OCI-LY1 (cell line): ENCODE results near the gene CACNA1I.

ENCODE experiments used
- H2AFZ ChIP-seq: fragments of 200-600 bp; sonication (generic), shearing (Covaris generic); 2 replicates; pipeline ENCODE4 v1.6.0; 2014; ENCODE audit warnings: antibody characterized with exemption, mild to moderate bottlenecking, low read length
- H3F3A ChIP-seq: fragments of 200-600 bp; sonication (generic), shearing (Covaris generic); 2 replicates; pipeline ENCODE4 v1.6.0; 2014; ENCODE audit warnings: mild to moderate bottlenecking, antibody characterized with exemption, low read length, moderate library complexity; ENCODE audit not compliant: insufficient read depth
- H3K27ac ChIP-seq: fragments of 200-600 bp; sonication (generic); 2 replicates; pipeline ENCODE4 v1.5.1; 2014; ENCODE audit warnings: low read length, mixed run types, mild to moderate bottlenecking, low read depth; ENCODE audit not compliant: poor library complexity, severe bottlenecking
- H3K27me3 ChIP-seq: fragments of 200-600 bp; sonication (generic); 2 replicates; pipeline ENCODE4 v1.6.0; 2014; ENCODE audit warnings: antibody characterized with exemption, mild to moderate bottlenecking, low read length, moderate library complexity; ENCODE audit not compliant: insufficient read depth
- H3K36me3 ChIP-seq: fragments of 200-600 bp; sonication (generic); 2 replicates; pipeline ENCODE4 v1.6.1; 2014; ENCODE audit warnings: mild to moderate bottlenecking, antibody characterized with exemption, low read length, moderate library complexity, mixed read lengths; ENCODE audit not compliant: insufficient read depth
- H3K4me1 ChIP-seq: fragments of 200-600 bp; sonication (generic); 2 replicates; pipeline ENCODE4 v1.5.1; 2014; ENCODE audit warnings: mild to moderate bottlenecking, low read length, moderate library complexity; ENCODE audit not compliant: insufficient read depth, severe bottlenecking
- H3K4me2 ChIP-seq: fragments of 200-600 bp; sonication (generic), shearing (Covaris generic); 2 replicates; pipeline ENCODE4 v1.6.1; 2014; ENCODE audit warnings: low read length
- H3K4me3 ChIP-seq: fragments of 200-600 bp; sonication (generic); 2 replicates; pipeline ENCODE4 v1.5.1; 2014; ENCODE audit warnings: low read length, low read depth, mild to moderate bottlenecking, mixed read lengths; ENCODE audit not compliant: poor library complexity, severe bottlenecking
- H3K79me2 ChIP-seq: fragments of 200-600 bp; shearing (Covaris generic); 2 replicates; pipeline ENCODE4 v1.6.1; 2016; ENCODE audit warnings: mixed run types, low read length, mixed read lengths; ENCODE audit not compliant: insufficient read depth
- H3K9ac ChIP-seq: fragments of 200-600 bp; sonication (generic), shearing (Covaris generic); 2 replicates; pipeline ENCODE4 v1.6.1; 2014; ENCODE audit warnings: mild to moderate bottlenecking, low read length, mixed read lengths
- H3K9me2 ChIP-seq: fragments of 200-600 bp; sonication (generic), shearing (Covaris generic); 2 replicates; pipeline ENCODE4 v1.6.1; 2014; ENCODE audit warnings: low read depth, mild to moderate bottlenecking, low read length, mixed read lengths
- H3K9me3 ChIP-seq: fragments of 200-600 bp; shearing (Covaris generic); 2 replicates; pipeline ENCODE4 v1.6.1; 2014; ENCODE audit warnings: low read length, mixed read lengths
- H4K20me1 ChIP-seq: fragments of 200-600 bp; sonication (generic), shearing (Covaris generic); 2 replicates; pipeline ENCODE4 v1.6.0; 2016; ENCODE audit warnings: mild to moderate bottlenecking, low read length; ENCODE audit not compliant: insufficient read depth
- CTCF ChIP-seq: fragments of 200-600 bp; sonication (generic), shearing (Covaris generic); IDR thresholded peaks from 2 replicates; pipeline ENCODE4 v1.5.1; 2017; ENCODE audit warnings: mild to moderate bottlenecking, antibody characterized with exemption, low read length, moderate library complexity, mixed read lengths
- EZH2 ChIP-seq: fragments of 200-600 bp; sonication (generic), shearing (Covaris generic); IDR thresholded peaks from 2 replicates; pipeline ENCODE4 v1.8.0; 2017; ENCODE audit warnings: borderline replicate concordance, mixed run types, mild to moderate bottlenecking, antibody characterized with exemption, low read length, moderate library complexity, mixed read lengths

Gene CACNA1I

GRCh38 chr22:39558254-39558727 lies 12.3 kb upstream of the CACNA1I start:
- H3K27me3 ChIP-seq, result 0 out of 2 replicates have a peak, but pooled peaks cover 3% of the 10 kb centered on the region
- H3K36me3 ChIP-seq, result no peaks in the 10 kb centered on the region
- TF ChIP-seq CTCF (no peak), EZH2 (no peak)
- H3K79me2 ChIP-seq, result no peaks in the 10 kb centered on the region
- H3F3A ChIP-seq, result no peaks in the 10 kb centered on the region
- no peak overlapping the region for H3K4me3 ChIP-seq
- no peak overlapping the region for H2AFZ ChIP-seq
- no peaks in the 10 kb centered on the region for H3K4me1 ChIP-seq
- H3K4me2 ChIP-seq, result no peak overlapping the region
- H3K9me2 ChIP-seq, result no peaks in the 10 kb centered on the region
- no peak overlapping the region for H3K27ac ChIP-seq
- H3K9ac ChIP-seq, result no peak overlapping the region
- H4K20me1 ChIP-seq, result no peaks in the 10 kb centered on the region
- H3K9me3 ChIP-seq, result no peaks in the 10 kb centered on the region

DNA sequence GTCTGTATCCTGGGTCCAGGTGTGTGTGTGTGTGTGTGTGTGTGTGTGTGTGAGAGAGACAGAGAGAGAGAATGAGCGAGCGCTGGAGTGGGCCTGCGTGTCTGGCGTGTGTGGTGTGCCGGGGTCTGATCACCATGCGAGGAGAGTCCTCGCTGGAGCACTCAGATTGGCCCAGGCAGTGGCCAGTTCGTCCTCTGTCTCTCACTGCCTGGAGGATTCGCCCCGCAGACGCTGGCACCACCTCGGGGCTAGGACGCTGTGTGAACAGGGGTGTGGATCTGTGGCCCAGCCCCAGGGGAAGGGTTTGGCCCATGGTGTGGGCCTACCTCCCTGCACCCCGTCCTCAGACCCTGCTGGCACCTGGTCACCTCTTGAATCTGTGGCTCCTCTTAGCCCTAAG lies 11.6 kb upstream of the CACNA1I start:
- Histone ChIP-seq H3K36me3 (no peaks in the 10 kb centered on the region), H3K9ac (no peak overlapping the region), H3K27ac (no peak overlapping the region), H3K27me3 (0 out of 2 replicates have a peak, but pooled peaks cover 3% of the 10 kb centered on the region), H3K79me2 (no peaks in the 10 kb centered on the region), H3F3A (no peaks in the 10 kb centered on the region), H3K9me3 (no peaks in the 10 kb centered on the region), H2AFZ (no peak overlapping the region), H4K20me1 (no peaks in the 10 kb centered on the region), H3K4me3 (no peak overlapping the region), H3K9me2 (no peaks in the 10 kb centered on the region), H3K4me2 (no peak overlapping the region), H3K4me1 (no peaks in the 10 kb centered on the region)
- no peak for TF ChIP-seq CTCF
- TF ChIP-seq EZH2, result no peak

- H3K4me2 ChIP-seq, result no peak overlapping the region
- no peaks in the 10 kb centered on the region for H3K4me1 ChIP-seq
- H2AFZ ChIP-seq, result no peak overlapping the region
- no peaks in the 10 kb centered on the region for H3K9me3 ChIP-seq
- no peak overlapping the region for H3K9ac ChIP-seq
- H3K9me2 ChIP-seq, result no peaks in the 10 kb centered on the region
- H3F3A ChIP-seq, result no peaks in the 10 kb centered on the region
- peak; percentile 58 for TF ChIP-seq CTCF
- no peak for TF ChIP-seq EZH2
- no peaks in the 10 kb centered on the region for H3K79me2 ChIP-seq
- H3K27me3 ChIP-seq, result 0 out of 2 replicates have a peak, but pooled peaks cover 3% of the 10 kb centered on the region
- no peak overlapping the region for H3K27ac ChIP-seq
- no peaks in the 10 kb centered on the region for H3K36me3 ChIP-seq
- no peaks in the 10 kb centered on the region for H4K20me1 ChIP-seq
- no peak overlapping the region for H3K4me3 ChIP-seq
These were observed 11.0 kb upstream of the CACNA1I start for GRCh38 chr22:39559456-39560105.
